Activated naive CD8-positive, alpha-beta T cell (primary cell): ENCODE results near the gene CXCL14.

Experiments used
- H3K27ac Mint-ChIP-seq: one replicate; pipeline ENCODE4 v1.8.0; 2021; ENCODE audit warnings: mixed read lengths
- H3K27me3 Mint-ChIP-seq: one replicate; pipeline ENCODE4 v1.8.0; 2021; ENCODE audit warnings: mixed read lengths
- H3K36me3 Mint-ChIP-seq: one replicate; pipeline ENCODE4 v1.8.0; 2021; ENCODE audit warnings: mixed read lengths
- H3K4me1 Mint-ChIP-seq: one replicate; pipeline ENCODE4 v1.8.0; 2021; ENCODE audit warnings: low read depth, mixed read lengths
- H3K4me3 Mint-ChIP-seq: one replicate; pipeline ENCODE4 v1.8.0; 2021; ENCODE audit warnings: mild to moderate bottlenecking, mixed read lengths
- H3K9me3 Mint-ChIP-seq: one replicate; pipeline ENCODE4 v1.8.0; 2021; ENCODE audit warnings: low read depth, mixed read lengths

Gene CXCL14

DNA sequence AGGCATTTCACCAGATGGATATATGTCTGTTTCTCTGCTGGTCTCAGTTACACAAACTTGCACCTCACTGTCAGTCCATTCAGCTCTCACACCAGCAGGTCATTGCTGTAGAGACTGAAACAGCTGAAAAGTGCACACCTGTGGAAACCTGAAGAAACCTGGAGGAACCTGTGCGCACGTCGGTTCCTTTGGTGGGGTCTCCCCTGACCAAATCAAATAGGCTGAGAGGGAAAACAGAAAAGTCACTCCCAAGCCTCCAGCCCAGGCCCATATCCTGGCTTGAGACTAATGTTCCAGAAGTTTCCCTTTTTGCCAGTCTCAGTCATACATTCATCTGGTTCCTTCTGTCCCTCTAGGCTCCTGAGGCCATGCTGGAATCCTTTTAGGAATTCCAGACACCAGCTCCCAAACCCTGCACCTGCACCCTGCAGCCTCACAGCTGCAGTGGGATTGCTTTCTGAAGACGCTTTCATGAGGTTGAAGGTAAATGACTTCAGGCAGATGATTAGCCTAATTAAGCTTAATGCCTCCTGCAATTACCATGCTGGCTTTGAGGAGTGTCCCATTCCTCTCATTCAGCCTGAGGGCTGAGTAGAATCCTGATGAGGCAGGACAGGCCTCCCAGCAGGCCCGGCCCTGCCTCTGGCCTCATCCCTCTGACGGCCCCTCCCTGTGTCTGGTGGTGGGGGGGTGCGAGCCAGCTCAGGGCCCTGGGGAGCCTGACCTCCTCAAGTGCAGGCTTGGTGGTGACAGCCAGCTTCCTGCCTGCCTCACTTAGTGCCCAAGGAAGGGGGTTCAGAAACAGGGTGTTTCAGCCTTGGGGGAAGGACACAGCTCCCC is 24.3 kb upstream of the CXCL14 start:
- no peaks in the 10 kb centered on the region for H3K36me3 Mint-ChIP-seq
- H3K9me3 Mint-ChIP-seq = no peaks in the 10 kb centered on the region
- no peak overlapping the region for H3K27ac Mint-ChIP-seq
- H3K27me3 Mint-ChIP-seq = peaks cover 4% of the 10 kb centered on the region
- no peaks in the 10 kb centered on the region for H3K4me1 Mint-ChIP-seq
- no peak overlapping the region for H3K4me3 Mint-ChIP-seq

DNA sequence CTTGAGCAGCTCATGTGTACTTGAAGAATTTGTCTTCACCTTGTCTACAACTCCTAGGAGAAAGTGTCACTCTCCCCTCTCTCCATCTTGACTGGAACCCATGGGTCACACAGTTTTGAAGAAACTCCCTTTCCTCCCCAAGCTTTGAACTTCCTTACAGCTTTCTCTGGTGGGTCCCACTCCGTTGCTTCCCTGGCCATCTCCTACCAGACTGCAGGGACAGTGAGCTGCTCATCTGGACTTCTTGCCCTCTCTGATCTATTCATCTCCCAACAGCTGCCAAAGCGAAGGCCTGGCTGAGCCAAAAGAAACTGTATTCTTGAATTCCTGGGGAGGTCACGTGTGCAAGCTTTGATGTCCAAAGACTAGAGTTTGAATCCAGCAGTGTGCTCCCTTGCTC is 22.7 kb upstream of the CXCL14 start:
- no peak overlapping the region for H3K4me3 Mint-ChIP-seq
- H3K27ac Mint-ChIP-seq = no peak overlapping the region
- no peaks in the 10 kb centered on the region for H3K27me3 Mint-ChIP-seq
- H3K9me3 Mint-ChIP-seq = no peaks in the 10 kb centered on the region
- no peaks in the 10 kb centered on the region for H3K36me3 Mint-ChIP-seq
- H3K4me1 Mint-ChIP-seq = no peaks in the 10 kb centered on the region

- no peaks in the 10 kb centered on the region for H3K36me3 Mint-ChIP-seq
- no peak overlapping the region for H3K27ac Mint-ChIP-seq
- H3K9me3 Mint-ChIP-seq = no peaks in the 10 kb centered on the region
- H3K4me1 Mint-ChIP-seq = no peaks in the 10 kb centered on the region
- no peaks in the 10 kb centered on the region for H3K27me3 Mint-ChIP-seq
- no peak overlapping the region for H3K4me3 Mint-ChIP-seq
These were observed 22.2 kb upstream of the CXCL14 start for GRCh38 chr5:135600971-135601381.

- Mint-ChIP-seq H3K4me1 (no peaks in the 10 kb centered on the region), H3K36me3 (no peaks in the 10 kb centered on the region), H3K27me3 (no peaks in the 10 kb centered on the region), H3K4me3 (no peak overlapping the region), H3K9me3 (no peaks in the 10 kb centered on the region), H3K27ac (no peak overlapping the region)
These were observed 21.4 kb upstream of the CXCL14 start for GRCh38 chr5:135600152-135600570.

- no peaks in the 10 kb centered on the region for H3K27me3 Mint-ChIP-seq
- no peaks in the 10 kb centered on the region for H3K36me3 Mint-ChIP-seq
- H3K27ac Mint-ChIP-seq = no peak overlapping the region
- H3K4me1 Mint-ChIP-seq = no peaks in the 10 kb centered on the region
- H3K4me3 Mint-ChIP-seq = no peak overlapping the region
- no peaks in the 10 kb centered on the region for H3K9me3 Mint-ChIP-seq
These were observed 20.8 kb upstream of the CXCL14 start for GRCh38 chr5:135599421-135600151.

DNA sequence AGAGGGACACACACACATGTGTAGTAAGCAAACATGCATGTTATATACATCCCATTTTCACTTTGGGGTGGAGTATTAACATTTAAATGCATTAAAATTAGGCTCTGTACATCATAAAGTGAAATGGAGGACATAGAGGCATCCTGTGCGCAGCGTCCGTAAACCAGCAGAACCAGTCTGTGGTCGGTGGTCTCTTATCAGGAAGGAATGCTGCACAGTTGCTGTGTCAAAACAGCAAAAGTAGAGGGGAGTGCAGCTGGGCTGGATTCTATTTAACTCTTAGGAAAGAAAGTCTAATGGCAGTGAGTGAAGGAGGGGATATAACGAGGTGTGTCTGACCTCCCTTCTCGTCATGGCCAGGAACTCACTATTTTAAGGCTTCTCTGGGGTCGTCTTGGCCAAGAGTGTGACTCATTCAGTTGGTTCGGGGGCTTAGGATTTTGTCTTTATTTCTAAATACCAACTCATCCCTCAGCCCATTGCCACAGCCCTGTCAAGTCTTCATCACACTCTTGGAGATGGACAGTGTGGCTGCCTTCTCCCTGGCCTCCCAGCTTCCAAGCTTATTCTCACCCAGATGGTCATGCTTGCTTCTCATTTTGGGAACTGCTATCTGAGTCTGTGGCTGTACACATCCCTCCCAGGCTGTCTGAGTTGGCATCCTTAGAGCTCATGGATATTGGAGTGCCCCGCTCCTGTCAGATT is 20.1 kb upstream of the CXCL14 start:
- Mint-ChIP-seq H3K9me3 (no peaks in the 10 kb centered on the region), H3K36me3 (no peaks in the 10 kb centered on the region), H3K27ac (no peak overlapping the region), H3K4me1 (no peaks in the 10 kb centered on the region), H3K4me3 (no peak overlapping the region), H3K27me3 (no peaks in the 10 kb centered on the region)

DNA sequence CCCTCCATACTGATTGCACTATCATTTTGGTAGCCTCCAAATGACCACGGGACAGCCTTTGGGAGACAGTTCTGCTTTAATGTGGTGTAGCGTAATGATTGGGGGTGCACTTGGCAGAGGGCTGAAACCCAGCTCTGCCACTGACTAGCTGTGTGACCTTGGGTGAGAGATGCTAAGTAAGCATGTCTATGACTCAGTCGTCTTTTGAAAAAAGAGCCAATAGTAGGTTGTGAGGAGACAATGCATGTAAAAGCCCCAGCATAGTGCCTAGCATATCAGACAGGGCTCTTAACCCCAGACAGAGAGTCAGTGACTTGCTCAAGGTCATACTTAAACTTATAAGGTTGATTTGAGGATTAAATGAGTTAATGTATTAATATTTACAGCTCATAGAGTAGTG is 18.0 kb upstream of the CXCL14 start:
- no peaks in the 10 kb centered on the region for H3K27me3 Mint-ChIP-seq
- no peaks in the 10 kb centered on the region for H3K4me1 Mint-ChIP-seq
- no peaks in the 10 kb centered on the region for H3K36me3 Mint-ChIP-seq
- no peaks in the 10 kb centered on the region for H3K9me3 Mint-ChIP-seq
- H3K4me3 Mint-ChIP-seq = no peak overlapping the region
- H3K27ac Mint-ChIP-seq = no peak overlapping the region

DNA sequence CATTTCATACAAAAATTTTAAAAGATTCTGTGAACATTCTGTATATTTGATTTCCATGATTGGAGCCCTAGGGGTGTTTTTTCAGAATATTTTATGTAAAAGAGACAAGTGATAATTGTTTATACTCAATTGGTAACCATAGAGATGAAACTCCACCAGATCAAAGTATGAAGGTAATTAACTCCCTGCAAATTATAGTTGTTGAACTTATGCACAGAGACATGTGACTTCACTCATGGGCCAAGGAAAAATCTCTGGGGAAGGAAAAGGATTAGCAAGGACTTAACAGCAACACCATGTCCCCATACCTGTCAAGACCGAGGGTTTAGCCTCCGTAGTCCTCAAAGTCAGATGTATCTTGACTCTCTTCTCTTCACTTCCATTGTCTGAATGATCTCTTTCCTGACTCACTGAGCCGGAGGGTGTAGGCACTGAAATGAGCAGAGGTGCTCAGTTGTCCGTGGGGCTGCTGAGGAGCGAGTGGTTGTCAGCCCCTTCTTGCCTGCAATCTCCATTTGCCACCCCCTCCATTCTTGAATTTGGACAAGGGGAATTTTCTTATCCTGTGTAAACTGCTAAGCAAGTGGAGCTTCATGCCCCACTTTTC is 17.5 kb upstream of the CXCL14 start:
- no peaks in the 10 kb centered on the region for H3K9me3 Mint-ChIP-seq
- H3K36me3 Mint-ChIP-seq = no peaks in the 10 kb centered on the region
- no peaks in the 10 kb centered on the region for H3K4me1 Mint-ChIP-seq
- H3K4me3 Mint-ChIP-seq = no peak overlapping the region
- no peaks in the 10 kb centered on the region for H3K27me3 Mint-ChIP-seq
- H3K27ac Mint-ChIP-seq = no peak overlapping the region

GRCh38 chr5:135594416-135594960 is 15.7 kb upstream of the CXCL14 start:
- Mint-ChIP-seq H3K4me3 (no peak overlapping the region), H3K4me1 (no peaks in the 10 kb centered on the region), H3K27me3 (no peaks in the 10 kb centered on the region), H3K9me3 (no peaks in the 10 kb centered on the region), H3K27ac (no peak overlapping the region), H3K36me3 (no peaks in the 10 kb centered on the region)

DNA sequence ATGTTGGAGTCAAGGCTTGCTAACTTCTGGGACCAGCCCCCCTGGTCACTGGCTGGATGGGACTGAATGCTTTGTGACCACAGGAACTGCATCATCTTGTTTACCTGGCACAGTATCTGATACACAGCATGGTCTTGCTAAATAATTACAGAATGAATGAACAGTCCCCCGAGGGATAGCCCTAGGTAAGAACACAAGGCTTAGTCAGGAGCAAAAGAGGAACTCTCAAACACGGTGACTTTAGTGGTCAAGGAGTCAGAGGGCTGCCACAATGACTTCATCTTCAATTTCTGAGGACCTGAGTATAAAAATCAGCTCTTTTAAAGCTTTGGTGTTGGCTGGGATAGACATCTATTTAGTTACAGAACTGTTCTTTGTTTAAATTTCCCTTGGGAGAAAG is 15.1 kb upstream of the CXCL14 start:
- no peaks in the 10 kb centered on the region for H3K9me3 Mint-ChIP-seq
- no peaks in the 10 kb centered on the region for H3K4me1 Mint-ChIP-seq
- H3K27me3 Mint-ChIP-seq = no peaks in the 10 kb centered on the region
- H3K36me3 Mint-ChIP-seq = no peaks in the 10 kb centered on the region
- no peak overlapping the region for H3K27ac Mint-ChIP-seq
- no peak overlapping the region for H3K4me3 Mint-ChIP-seq

DNA sequence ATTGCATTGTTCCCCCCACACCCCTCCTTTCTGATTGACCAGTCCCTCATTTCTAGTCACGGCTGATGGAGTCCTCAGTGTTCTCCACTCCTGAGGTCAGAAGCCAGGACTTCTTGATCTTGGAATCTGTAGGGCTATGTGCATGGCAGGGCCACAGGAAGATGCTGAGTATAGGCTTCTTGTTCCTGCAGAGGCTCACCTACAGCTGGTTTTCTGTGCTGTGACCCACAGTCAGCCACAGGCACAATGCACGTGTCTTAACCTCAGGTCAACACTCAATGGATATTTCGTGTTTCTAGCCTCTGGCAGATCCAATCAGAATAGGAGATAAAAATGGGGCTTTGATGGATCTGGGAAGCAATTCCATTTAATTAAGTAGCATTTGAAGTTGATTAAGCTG is 14.3 kb upstream of the CXCL14 start:
- Mint-ChIP-seq H3K27ac (no peak overlapping the region), H3K4me1 (no peaks in the 10 kb centered on the region), H3K36me3 (no peaks in the 10 kb centered on the region), H3K4me3 (no peak overlapping the region), H3K9me3 (no peaks in the 10 kb centered on the region), H3K27me3 (no peaks in the 10 kb centered on the region)

DNA sequence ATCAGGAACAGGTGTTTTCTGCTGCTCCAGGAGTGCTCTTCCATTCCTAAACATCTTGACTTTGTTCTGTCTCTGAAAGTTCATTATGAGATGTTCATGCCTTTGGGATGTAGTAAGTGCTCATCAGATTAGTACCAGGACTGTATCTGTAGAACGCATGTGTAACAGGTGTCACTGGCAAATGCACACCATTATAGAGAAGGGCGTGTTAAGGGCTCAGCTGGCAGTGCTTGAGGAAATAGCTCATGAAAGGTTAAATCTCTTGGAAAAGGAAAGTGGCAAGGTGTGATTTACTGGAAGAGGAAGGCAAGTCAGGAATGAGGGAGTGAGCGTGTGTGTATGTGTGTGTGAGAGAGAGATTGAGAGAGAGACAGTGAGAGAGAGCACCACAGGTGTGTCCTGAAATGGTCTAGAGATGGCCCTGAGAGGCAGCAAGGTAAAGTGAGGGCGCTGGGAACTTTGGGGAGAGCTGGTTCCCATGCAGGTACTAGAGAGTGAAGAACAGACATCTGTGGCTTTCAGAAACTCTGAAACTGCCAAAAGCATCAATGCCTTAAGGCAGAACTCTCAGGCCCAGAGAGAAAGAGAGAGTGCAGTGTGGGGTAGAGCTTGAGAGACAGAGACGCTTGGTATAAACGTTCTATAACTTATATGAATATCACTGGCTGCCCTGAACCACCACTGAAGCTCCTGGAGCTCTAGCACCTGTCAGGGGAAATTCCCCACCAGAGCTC is 13.7 kb upstream of the CXCL14 start:
- Mint-ChIP-seq H3K27me3 (no peaks in the 10 kb centered on the region), H3K36me3 (no peaks in the 10 kb centered on the region), H3K4me1 (no peaks in the 10 kb centered on the region), H3K4me3 (no peak overlapping the region), H3K27ac (no peak overlapping the region), H3K9me3 (no peaks in the 10 kb centered on the region)

DNA sequence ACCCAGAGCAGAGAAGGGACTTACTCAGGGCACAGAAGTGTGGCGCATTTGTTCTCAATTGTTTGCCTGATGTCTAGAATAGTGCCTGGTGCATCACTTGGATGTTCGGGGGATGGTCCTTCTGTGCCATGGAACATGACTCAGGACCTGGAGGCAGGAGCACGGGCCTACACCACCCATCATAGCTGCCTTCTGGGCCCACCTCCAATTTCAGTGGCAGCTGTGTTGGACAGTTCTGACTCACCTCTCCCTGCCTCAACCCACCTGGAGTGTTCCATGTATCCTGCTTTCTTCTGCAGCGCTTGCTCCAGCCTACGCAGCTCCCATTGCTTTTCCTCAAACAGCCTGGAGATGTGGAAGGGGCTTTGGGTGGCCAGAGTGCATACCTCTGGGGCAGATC is 12.5 kb upstream of the CXCL14 start:
- Mint-ChIP-seq H3K27me3 (no peaks in the 10 kb centered on the region), H3K36me3 (no peaks in the 10 kb centered on the region), H3K27ac (no peak overlapping the region), H3K9me3 (no peaks in the 10 kb centered on the region), H3K4me3 (no peak overlapping the region), H3K4me1 (no peaks in the 10 kb centered on the region)

DNA sequence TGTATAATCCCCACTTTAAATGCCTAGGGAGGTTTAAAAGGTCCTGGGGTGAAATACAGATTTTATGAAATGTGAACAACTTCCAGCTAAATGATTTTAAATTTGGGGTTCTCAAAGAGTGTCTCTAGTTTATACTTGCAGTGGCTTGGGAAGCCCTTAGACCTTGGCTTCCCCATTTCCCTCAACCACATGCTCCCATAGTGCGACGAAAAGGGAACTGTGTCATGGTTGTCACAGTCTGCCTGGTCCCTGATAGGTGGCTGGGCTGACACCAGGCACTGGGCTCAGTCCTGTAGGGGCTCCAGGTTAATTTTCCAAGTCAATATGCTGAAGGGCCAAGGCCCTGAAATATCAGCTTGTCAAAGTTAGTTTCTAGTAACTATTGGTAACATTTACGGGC is 10.4 kb upstream of the CXCL14 start:
- no peak overlapping the region for H3K4me3 Mint-ChIP-seq
- H3K4me1 Mint-ChIP-seq = no peaks in the 10 kb centered on the region
- no peaks in the 10 kb centered on the region for H3K9me3 Mint-ChIP-seq
- no peak overlapping the region for H3K27ac Mint-ChIP-seq
- H3K36me3 Mint-ChIP-seq = no peaks in the 10 kb centered on the region
- no peaks in the 10 kb centered on the region for H3K27me3 Mint-ChIP-seq
